ENCODE measurements around the gene DPP4. TPM values are rescaled to one million over a fixed set of nuclear protein-coding genes. Genes with fewer than 3 reads are reported as not detected.

DPP4 gene
- polyA plus RNA-seq, 5 donors = 29.5 to 56.4 (median 50.7) TPM

- DNase-seq = no peak
Observed at GRCh38 chr2:162021516-162022058, 52.4 kb downstream of the DPP4 start.

- no peak for DNase-seq
Observed at GRCh38 chr2:162018530-162018929, 55.5 kb downstream of the DPP4 start.

GRCh38 chr2:162017233-162017632 lies 56.8 kb downstream of the DPP4 start:
- DNase-seq = no peak

GRCh38 chr2:162016080-162016479 lies 57.9 kb downstream of the DPP4 start:
- no peak for DNase-seq

- DNase-seq = no peak
Observed at GRCh38 chr2:162014751-162015150, 59.3 kb downstream of the DPP4 start.

GRCh38 chr2:162013514-162014475 lies 60.2 kb downstream of the DPP4 start:
- no peak for DNase-seq

GRCh38 chr2:162012565-162013058 lies 61.4 kb downstream of the DPP4 start:
- no peak for DNase-seq

- DNase-seq = no peak
Observed at GRCh38 chr2:162011706-162012564, 62.1 kb downstream of the DPP4 start.

GRCh38 chr2:162009543-162009942 lies 64.5 kb downstream of the DPP4 start:
- DNase-seq = no peak

GRCh38 chr2:162007447-162008040 lies 66.5 kb downstream of the DPP4 start:
- DNase-seq = no peak

GRCh38 chr2:162006337-162006736 lies 67.7 kb downstream of the DPP4 start:
- DNase-seq = no peak

- no peak for DNase-seq
Observed at GRCh38 chr2:162004031-162004430, 70.0 kb downstream of the DPP4 start.

GRCh38 chr2:162002623-162003235 lies 71.3 kb downstream of the DPP4 start:
- no peak for DNase-seq

GRCh38 chr2:162000431-162000830 lies 73.6 kb downstream of the DPP4 start:
- DNase-seq = no peak

- DNase-seq = no peak
Observed at GRCh38 chr2:161999321-161999720, 74.7 kb downstream of the DPP4 start.

- DNase-seq = no peak
Observed at GRCh38 chr2:161998857-161999256, 75.2 kb downstream of the DPP4 start.

- DNase-seq = no peak
Observed at GRCh38 chr2:161997916-161998471, 76.0 kb downstream of the DPP4 start.

GRCh38 chr2:161995553-161996016 lies 78.4 kb downstream of the DPP4 start:
- DNase-seq = no peak

GRCh38 chr2:161994761-161995520 lies 79.1 kb downstream of the DPP4 start:
- no peak for DNase-seq

GRCh38 chr2:161992531-161992930 lies 81.5 kb downstream of the DPP4 start:
- no peak for DNase-seq
